ENCODE data around the gene ADGRG1.

The ADGRG1 gene

GRCh38 chr16:57683636-57684545 lies 55.5 kb downstream of the ADGRG1 start:
- no peaks in the 10 kb centered on the region for H3K4me1 ChIP-seq
- H3K9me3 ChIP-seq, result no peaks in the 10 kb centered on the region
- no peak for DNase-seq (ENCODE audit: low spot score in 2 of 2)
- H3K36me3 ChIP-seq (replicated peaks), result no peaks in the 10 kb centered on the region
- in situ Hi-C loops (cut with MboI; ENCODE audit: low sequenced_read_pairs), result no loop called here
- no peaks in the 10 kb centered on the region for H3K27me3 ChIP-seq (ENCODE audit: low read depth)
- H3K4me3 ChIP-seq, result no peak overlapping the region

DNA sequence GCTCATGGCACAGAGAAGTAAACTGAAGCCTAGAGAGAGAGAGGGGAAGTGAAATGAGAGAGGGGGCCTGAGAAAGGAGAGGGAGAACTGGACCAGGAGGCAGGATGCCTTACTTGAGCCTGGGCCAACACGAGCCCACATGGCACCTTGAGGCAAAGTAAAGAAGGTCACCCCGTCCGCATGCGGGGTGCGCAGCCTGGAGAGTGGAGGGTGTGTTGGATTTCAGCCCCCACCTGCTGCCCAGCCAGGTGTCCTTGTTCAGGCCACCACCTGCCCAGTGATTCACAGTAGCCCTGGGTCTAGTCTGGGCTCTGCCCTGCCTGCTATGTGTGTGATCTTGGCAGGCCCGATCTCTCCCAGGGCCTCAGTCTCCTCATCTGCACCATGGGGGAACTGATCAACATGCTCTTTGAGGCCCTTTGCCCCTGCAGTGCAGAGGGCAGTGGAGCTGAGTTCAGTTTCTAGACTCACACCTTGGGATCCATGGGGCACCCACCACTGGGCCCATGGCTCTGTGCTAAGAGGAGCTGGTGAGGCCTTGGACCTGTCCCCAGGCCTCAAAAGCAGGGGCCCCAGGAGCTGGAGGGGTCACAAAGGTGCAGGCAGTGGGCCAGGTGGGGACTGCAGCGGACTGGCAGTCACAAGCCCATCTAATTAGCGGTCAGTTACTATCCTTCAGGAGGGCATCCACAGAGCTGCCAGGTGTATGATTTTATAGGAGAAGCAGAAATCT lies 56.4 kb downstream of the ADGRG1 start:
- DNase-seq (ENCODE audit: low spot score in 2 of 2), result no peak
- Histone ChIP-seq H3K4me3 (no peak overlapping the region), H3K27me3 (ENCODE audit: low read depth) (no peaks in the 10 kb centered on the region), H3K36me3 (replicated peaks) (no peaks in the 10 kb centered on the region), H3K4me1 (no peaks in the 10 kb centered on the region), H3K9me3 (no peaks in the 10 kb centered on the region)
- in situ Hi-C loops (cut with MboI; ENCODE audit: low sequenced_read_pairs), result no loop called here

DNA sequence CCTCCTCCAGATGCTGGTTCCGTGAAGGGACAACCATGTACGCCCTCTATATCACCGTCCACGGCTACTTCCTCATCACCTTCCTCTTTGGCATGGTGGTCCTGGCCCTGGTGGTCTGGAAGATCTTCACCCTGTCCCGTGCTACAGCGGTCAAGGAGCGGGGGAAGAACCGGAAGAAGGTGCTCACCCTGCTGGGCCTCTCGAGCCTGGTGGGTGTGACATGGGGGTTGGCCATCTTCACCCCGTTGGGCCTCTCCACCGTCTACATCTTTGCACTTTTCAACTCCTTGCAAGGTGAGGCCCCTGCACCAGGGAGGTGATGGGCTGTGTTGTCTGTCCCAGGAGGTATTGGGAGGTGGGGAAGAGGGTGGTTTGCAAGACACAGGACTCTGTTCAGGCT lies 57.2 kb downstream of the ADGRG1 start:
- no peaks in the 10 kb centered on the region for H3K9me3 ChIP-seq
- no peaks in the 10 kb centered on the region for H3K36me3 ChIP-seq (replicated peaks)
- H3K27me3 ChIP-seq (ENCODE audit: low read depth), result no peaks in the 10 kb centered on the region
- no peaks in the 10 kb centered on the region for H3K4me1 ChIP-seq
- no peak for DNase-seq (ENCODE audit: low spot score in 2 of 2)
- H3K4me3 ChIP-seq, result no peak overlapping the region
- in situ Hi-C loops (cut with MboI; ENCODE audit: low sequenced_read_pairs), result no loop called here

- Histone ChIP-seq H3K9me3 (no peaks in the 10 kb centered on the region), H3K4me1 (no peaks in the 10 kb centered on the region), H3K4me3 (no peak overlapping the region), H3K36me3 (replicated peaks) (no peaks in the 10 kb centered on the region), H3K27me3 (ENCODE audit: low read depth) (no peaks in the 10 kb centered on the region)
- in situ Hi-C loops (cut with MboI; ENCODE audit: low sequenced_read_pairs), result no loop called here
- DNase-seq (ENCODE audit: low spot score in 2 of 2), result no peak
Observed at GRCh38 chr16:57686577-57686976, 58.1 kb downstream of the ADGRG1 start.

DNA sequence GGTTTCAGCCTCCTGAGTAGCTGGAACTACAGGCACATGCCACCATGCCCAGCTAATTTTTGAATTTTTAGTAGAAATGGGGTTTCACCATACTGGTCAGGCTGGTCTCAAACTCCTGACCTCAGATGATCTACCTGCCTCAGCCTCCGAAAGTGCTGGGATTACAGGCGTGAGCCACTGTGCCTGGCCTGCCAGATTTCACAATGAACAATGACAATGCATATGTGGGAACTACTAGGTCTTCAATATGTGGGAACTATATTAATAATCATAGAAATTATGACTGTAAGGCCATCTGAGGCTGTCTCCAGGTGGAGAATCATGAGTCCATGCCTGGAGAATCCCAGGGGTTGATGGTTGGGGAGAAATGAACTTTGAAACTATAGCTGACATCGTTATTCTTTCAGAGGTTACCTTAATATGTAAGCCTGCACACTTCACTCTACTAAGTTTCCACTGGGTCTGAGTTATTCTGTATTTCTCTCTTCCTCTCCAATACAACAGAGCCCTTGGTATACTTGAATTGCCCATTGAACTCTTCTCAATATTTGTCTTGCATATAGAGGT lies 59.0 kb downstream of the ADGRG1 start:
- in situ Hi-C loops (cut with MboI; ENCODE audit: low sequenced_read_pairs), result no loop called here
- no peak overlapping the region for H3K4me3 ChIP-seq
- H3K27me3 ChIP-seq (ENCODE audit: low read depth), result no peaks in the 10 kb centered on the region
- no peaks in the 10 kb centered on the region for H3K36me3 ChIP-seq (replicated peaks)
- no peaks in the 10 kb centered on the region for H3K9me3 ChIP-seq
- DNase-seq (ENCODE audit: low spot score in 2 of 2), result no peak
- no peaks in the 10 kb centered on the region for H3K4me1 ChIP-seq

GRCh38 chr16:57688487-57688986 lies 60.1 kb downstream of the ADGRG1 start:
- in situ Hi-C loops (cut with MboI; ENCODE audit: low sequenced_read_pairs), result no loop called here

DNA sequence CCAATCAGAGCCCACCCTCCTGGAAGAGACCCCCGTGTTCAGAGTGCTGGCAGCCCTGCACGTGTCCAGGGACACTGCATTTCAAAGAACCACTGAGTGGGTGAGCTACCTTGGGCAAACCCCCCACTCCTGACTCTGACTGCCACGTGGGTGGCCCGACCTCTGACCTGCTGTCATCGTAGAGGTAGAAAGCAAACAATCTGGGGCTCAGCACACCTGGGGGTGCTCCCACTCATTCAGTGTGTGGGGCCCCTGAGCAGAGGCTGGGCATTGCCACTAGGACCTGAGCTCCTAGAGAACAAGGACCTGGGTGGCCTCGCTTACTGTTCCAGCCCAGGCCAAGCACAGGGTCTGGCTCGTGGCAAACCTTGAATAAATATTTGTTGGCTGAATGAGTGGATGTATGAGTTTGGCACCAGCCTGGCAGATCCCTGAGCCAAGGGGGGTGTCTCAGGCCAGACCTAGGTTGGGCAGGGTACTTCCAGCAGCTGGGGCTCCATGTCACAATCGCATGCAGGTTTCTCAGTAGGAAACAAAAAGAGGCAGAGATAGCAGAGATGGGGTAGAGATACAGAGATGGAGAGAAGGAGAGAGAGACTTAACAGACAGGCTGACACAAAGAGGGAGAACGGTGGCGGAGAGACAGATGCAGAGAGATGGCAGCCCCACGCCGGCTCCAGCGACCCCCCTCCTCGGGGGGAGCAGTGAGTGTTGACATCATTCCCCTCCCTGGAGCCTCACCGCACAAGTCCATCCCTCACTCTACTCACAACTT lies 60.7 kb downstream of the ADGRG1 start:
- no peak for DNase-seq (ENCODE audit: low spot score in 2 of 2)

More at GRCh38 chr16:57688487-57688986, 60.1 kb downstream of the ADGRG1 start:
- no peaks in the 10 kb centered on the region for H3K9me3 ChIP-seq
- no peak overlapping the region for H3K4me3 ChIP-seq
- DNase-seq (ENCODE audit: low spot score in 2 of 2), result no peak
- no peaks in the 10 kb centered on the region for H3K4me1 ChIP-seq
- H3K27me3 ChIP-seq (ENCODE audit: low read depth), result peaks cover 5% of the 10 kb centered on the region; the same call in 1 of the 2 replicates
- no peaks in the 10 kb centered on the region for H3K36me3 ChIP-seq (replicated peaks)

DNA sequence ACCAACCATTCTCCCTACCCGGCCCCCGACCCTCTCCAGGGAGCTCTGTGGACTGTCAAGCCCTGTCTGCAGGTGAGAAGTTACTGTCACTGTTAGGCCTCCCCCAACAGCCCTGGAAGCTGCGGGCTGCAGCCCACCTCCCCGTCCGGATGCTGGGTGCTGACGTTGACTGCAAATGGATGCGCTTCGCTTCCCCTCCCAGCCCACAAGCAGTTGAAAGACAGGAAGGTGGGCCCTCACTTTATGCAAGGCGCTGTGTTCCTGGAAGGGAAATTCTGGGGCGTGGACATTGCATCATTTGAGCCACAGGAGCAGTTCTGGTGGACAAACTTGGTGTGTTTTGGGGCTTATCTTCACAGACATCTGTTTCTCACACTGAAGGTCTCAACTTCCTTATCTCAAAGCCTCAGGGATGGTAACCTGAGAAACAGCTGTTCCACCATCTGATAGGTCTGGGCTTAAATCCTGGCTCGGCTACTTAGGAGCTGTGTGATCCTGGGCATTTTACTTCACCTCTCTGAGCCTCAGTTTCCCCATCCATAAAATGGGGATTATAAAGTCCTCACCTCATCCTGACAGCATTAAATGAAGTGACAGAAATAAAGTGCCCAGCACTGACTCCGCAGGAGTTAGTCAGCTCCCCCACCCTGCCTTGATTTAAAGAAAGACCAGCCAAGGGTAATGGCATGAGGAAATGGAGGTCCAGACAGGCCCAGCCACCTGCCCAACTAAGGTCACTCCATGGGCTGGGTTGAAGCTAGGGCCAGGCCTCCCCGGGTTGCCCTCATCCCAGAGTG lies 61.5 kb downstream of the ADGRG1 start:
- H3K4me3 ChIP-seq, result no peak overlapping the region
- no peaks in the 10 kb centered on the region for H3K36me3 ChIP-seq (replicated peaks)
- no peaks in the 10 kb centered on the region for H3K9me3 ChIP-seq
- no peak for DNase-seq (ENCODE audit: low spot score in 2 of 2)
- H3K27me3 ChIP-seq (ENCODE audit: low read depth), result peaks cover 5% of the 10 kb centered on the region; the same call in 1 of the 2 replicates
- H3K4me1 ChIP-seq, result no peaks in the 10 kb centered on the region
- in situ Hi-C loops (cut with MboI; ENCODE audit: low sequenced_read_pairs), result no loop called here

More for the DNA sequence above, 60.7 kb downstream of the ADGRG1 start:
- no peak overlapping the region for H3K4me3 ChIP-seq
- H3K27me3 ChIP-seq (ENCODE audit: low read depth), result peaks cover 5% of the 10 kb centered on the region; the same call in 1 of the 2 replicates
- H3K36me3 ChIP-seq (replicated peaks), result no peaks in the 10 kb centered on the region
- H3K9me3 ChIP-seq, result no peaks in the 10 kb centered on the region
- H3K4me1 ChIP-seq, result no peaks in the 10 kb centered on the region
- in situ Hi-C loops (cut with MboI; ENCODE audit: low sequenced_read_pairs), result no loop called here

GRCh38 chr16:57690782-57691471 lies 62.5 kb downstream of the ADGRG1 start:
- in situ Hi-C loops (cut with MboI; ENCODE audit: low sequenced_read_pairs), result no loop called here
- Histone ChIP-seq H3K4me3 (no peak overlapping the region), H3K36me3 (replicated peaks) (no peaks in the 10 kb centered on the region), H3K9me3 (no peaks in the 10 kb centered on the region), H3K27me3 (ENCODE audit: low read depth) (peaks cover 5% of the 10 kb centered on the region; the same call in 1 of the 2 replicates), H3K4me1 (no peaks in the 10 kb centered on the region)
- no peak for DNase-seq (ENCODE audit: low spot score in 2 of 2)

GRCh38 chr16:57692636-57693035 lies 64.2 kb downstream of the ADGRG1 start:
- Histone ChIP-seq H3K9me3 (no peaks in the 10 kb centered on the region), H3K36me3 (replicated peaks) (no peaks in the 10 kb centered on the region), H3K27me3 (ENCODE audit: low read depth) (peaks cover 5% of the 10 kb centered on the region; the same call in 1 of the 2 replicates), H3K4me3 (no peak overlapping the region), H3K4me1 (no peaks in the 10 kb centered on the region)
- in situ Hi-C loops (cut with MboI; ENCODE audit: low sequenced_read_pairs), result no loop called here
- DNase-seq (ENCODE audit: low spot score in 2 of 2), result no peak

DNA sequence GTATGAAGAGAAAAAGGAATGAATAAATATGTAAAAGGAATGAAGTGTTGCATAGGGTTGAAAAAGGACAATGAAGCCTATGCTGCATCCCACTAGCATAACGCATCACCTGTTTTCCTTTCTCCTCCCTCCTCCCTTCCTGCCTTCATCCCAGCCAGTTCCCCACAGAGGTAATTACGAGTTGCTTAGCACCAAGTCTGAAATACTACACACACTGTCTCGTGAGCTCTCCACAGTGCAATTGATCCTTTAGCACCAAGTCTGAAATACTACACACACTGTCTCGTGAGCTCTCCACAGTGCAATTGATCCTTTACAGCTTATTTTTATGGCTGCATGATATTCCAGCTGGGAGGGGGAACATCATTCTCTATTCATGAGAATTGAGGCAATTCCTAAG lies 65.1 kb downstream of the ADGRG1 start:
- H3K4me1 ChIP-seq, result no peaks in the 10 kb centered on the region
- H3K36me3 ChIP-seq (replicated peaks), result no peaks in the 10 kb centered on the region
- peaks cover 5% of the 10 kb centered on the region; the same call in 1 of the 2 replicates for H3K27me3 ChIP-seq (ENCODE audit: low read depth)
- no peak for DNase-seq (ENCODE audit: low spot score in 2 of 2)
- in situ Hi-C loops (cut with MboI; ENCODE audit: low sequenced_read_pairs), result no loop called here
- no peak overlapping the region for H3K4me3 ChIP-seq
- H3K9me3 ChIP-seq, result no peaks in the 10 kb centered on the region

DNA sequence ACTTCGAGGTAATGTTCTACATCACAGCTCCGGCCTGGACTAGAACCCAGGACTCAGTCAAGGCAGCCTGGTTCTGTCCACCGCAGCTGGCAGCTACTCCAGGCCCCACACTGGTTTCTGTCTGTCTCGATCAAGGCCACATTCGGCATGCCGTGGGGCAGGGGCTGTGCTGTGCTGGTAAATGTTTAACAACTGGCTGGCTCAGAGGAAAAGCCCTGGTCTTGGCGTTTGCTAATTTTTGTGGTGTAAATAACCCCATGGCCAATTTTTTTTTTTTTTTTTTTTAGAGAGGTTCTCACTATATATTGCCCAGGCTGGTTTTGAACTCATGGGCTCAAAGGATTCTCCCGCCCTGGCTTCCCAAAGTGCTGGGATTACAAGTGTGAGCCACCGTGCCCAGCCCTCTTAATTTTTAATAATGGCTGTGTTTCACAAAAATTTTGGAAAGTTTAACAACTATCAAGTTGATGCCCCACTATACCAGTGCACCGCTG lies 65.8 kb downstream of the ADGRG1 start:
- Histone ChIP-seq H3K4me1 (no peaks in the 10 kb centered on the region), H3K27me3 (ENCODE audit: low read depth) (peaks cover 5% of the 10 kb centered on the region; the same call in 1 of the 2 replicates)
- in situ Hi-C loops (cut with MboI; ENCODE audit: low sequenced_read_pairs), result no loop called here

More for the DNA sequence above, 65.8 kb downstream of the ADGRG1 start:
- no peak for DNase-seq (ENCODE audit: low spot score in 2 of 2)
- H3K36me3 ChIP-seq (replicated peaks), result no peaks in the 10 kb centered on the region
- no peaks in the 10 kb centered on the region for H3K9me3 ChIP-seq
- no peak overlapping the region for H3K4me3 ChIP-seq
